ENCODE results near the gene FILIP1L.

DNA sequence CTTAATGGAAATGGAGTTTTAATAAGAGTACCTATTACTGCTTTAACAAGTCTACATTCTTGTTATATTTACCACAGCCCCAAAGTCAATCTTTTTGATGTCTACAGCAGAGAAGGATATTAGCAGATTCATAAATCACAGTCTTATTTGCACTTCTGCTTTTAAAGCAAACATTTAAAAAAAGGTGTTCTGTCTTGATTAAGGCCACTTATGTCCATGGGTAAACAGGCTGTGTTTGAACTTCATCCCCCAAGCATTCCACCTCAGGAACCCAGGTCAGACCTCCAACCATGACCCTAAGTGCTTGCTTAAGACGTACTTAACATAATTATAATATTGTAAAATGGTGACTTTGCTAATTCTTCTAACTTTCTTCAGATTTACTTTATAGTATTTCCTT is 183.2 kb downstream of the FILIP1L start:
- TF ChIP-seq, protein P1, sequence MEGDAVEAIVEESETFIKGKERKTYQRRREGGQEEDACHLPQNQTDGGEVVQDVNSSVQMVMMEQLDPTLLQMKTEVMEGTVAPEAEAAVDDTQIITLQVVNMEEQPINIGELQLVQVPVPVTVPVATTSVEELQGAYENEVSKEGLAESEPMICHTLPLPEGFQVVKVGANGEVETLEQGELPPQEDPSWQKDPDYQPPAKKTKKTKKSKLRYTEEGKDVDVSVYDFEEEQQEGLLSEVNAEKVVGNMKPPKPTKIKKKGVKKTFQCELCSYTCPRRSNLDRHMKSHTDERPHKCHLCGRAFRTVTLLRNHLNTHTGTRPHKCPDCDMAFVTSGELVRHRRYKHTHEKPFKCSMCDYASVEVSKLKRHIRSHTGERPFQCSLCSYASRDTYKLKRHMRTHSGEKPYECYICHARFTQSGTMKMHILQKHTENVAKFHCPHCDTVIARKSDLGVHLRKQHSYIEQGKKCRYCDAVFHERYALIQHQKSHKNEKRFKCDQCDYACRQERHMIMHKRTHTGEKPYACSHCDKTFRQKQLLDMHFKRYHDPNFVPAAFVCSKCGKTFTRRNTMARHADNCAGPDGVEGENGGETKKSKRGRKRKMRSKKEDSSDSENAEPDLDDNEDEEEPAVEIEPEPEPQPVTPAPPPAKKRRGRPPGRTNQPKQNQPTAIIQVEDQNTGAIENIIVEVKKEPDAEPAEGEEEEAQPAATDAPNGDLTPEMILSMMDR (IDR thresholded peaks at IDR 0.05): no peak
- TF ChIP-seq POLR2A (IDR thresholded peaks at IDR 0.05): no peak

Measured in heart left ventricle (tissue), 13 donors.